Calu3 (cell line): ENCODE results near the gene ABCC5. TPM values are rescaled to one million over a fixed set of nuclear protein-coding genes. Genes with fewer than 3 reads are reported as not detected.
"Not testable (repeated sequence)": the region's sequence is repeated elsewhere in the genome, so short reads cannot be mapped to it uniquely, and the experiment has no call there.

Experiments
- BruUV-seq: library from RNA; stranded (reverse); fragments of 400-500 nt; replicated peaks from 2 replicates; lab custom pipeline; 2021; lab: Mats Ljungman, UMichigan
- CTCF ChIA-PET: fragments of 300-600 bp; sonication (Branson Sonifier 250); formaldehyde crosslinking; loops from one replicate; lab custom pipeline; 2022; ENCODE audit warnings: antibody characterized with exemption; lab: Charles Lee
- DNase-seq: peaks from one replicate; pipeline ENCODE4 v3.0.0; 2022
- H3K27ac Mint-ChIP-seq: one replicate; pipeline ENCODE4 v1.8.0; 2022; ENCODE audit warnings: mixed read lengths; ENCODE audit not compliant: unreplicated experiment
- H3K27me3 Mint-ChIP-seq: one replicate; pipeline ENCODE4 v1.8.0; 2022; ENCODE audit warnings: mixed read lengths; ENCODE audit not compliant: unreplicated experiment
- H3K36me3 Mint-ChIP-seq: one replicate; pipeline ENCODE4 v1.8.0; 2022; ENCODE audit warnings: mild to moderate bottlenecking, moderate library complexity, mixed read lengths; ENCODE audit not compliant: insufficient read depth, unreplicated experiment
- H3K4me1 Mint-ChIP-seq: one replicate; pipeline ENCODE4 v1.8.0; 2022; ENCODE audit warnings: mild to moderate bottlenecking, low read depth, mixed read lengths; ENCODE audit not compliant: unreplicated experiment
- H3K4me3 Mint-ChIP-seq: one replicate; pipeline ENCODE4 v1.8.0; 2022; ENCODE audit warnings: mild to moderate bottlenecking, low read depth, moderate library complexity, mixed read lengths; ENCODE audit not compliant: unreplicated experiment
- H3K9me3 Mint-ChIP-seq: one replicate; pipeline ENCODE4 v1.8.0; 2022; ENCODE audit warnings: low read depth, mixed read lengths; ENCODE audit not compliant: unreplicated experiment
- CTCF ChIP-seq: fragments of 200-600 bp; IDR thresholded peaks from one replicate; pipeline ENCODE4 v1.8.0; 2022; ENCODE audit warnings: antibody characterized with exemption; ENCODE audit not compliant: unreplicated experiment
- intact Hi-C: fragments of 100-400 bp; cut with micrococcal nuclease; formaldehyde crosslinking; loops from one replicate; pipeline ENCODE4 v1.10.0; 2022; ENCODE audit not compliant: unreplicated experiment
- total RNA-seq: library from RNA; stranded (reverse); gene quantifications from 2 replicates; pipeline ENCODE4 v1.2.3, GENCODE V29; 2022

ABCC5 gene
- total RNA-seq, 1 experiment from 2014 or later = 39.1 TPM

GRCh38 chr3:183880121-183880520, 137.6 kb downstream of the ABCC5 start:
- no peak overlapping the region for H3K27ac Mint-ChIP-seq
- H3K4me1 Mint-ChIP-seq = peaks cover 14% of the 10 kb centered on the region
- H3K36me3 Mint-ChIP-seq = peaks cover 25% of the 10 kb centered on the region
- CTCF ChIA-PET = no interaction called here
- H3K9me3 Mint-ChIP-seq = no peaks in the 10 kb centered on the region
- no peak for TF ChIP-seq CTCF
- DNase-seq = no peak
- intact Hi-C loops = no loop called here
- BruUV-seq = no TSS peak
- H3K4me3 Mint-ChIP-seq = no peak overlapping the region
- H3K27me3 Mint-ChIP-seq = no peaks in the 10 kb centered on the region

- TF ChIP-seq CTCF = no peak
- CTCF ChIA-PET = interaction anchor here (0.7 kb wide), 1 partner anchor 53 kb away, joined by 4 read pairs; no protein-coding TSS in a partner anchor
- peaks cover 16% of the 10 kb centered on the region for H3K36me3 Mint-ChIP-seq
- intact Hi-C loops = no loop called here
- DNase-seq = no peak
- no peaks in the 10 kb centered on the region for H3K9me3 Mint-ChIP-seq
- no TSS peak for BruUV-seq
- H3K4me3 Mint-ChIP-seq = no peak overlapping the region
- H3K27ac Mint-ChIP-seq = no peak overlapping the region
- no peaks in the 10 kb centered on the region for H3K27me3 Mint-ChIP-seq
- peaks cover 14% of the 10 kb centered on the region for H3K4me1 Mint-ChIP-seq
Measured at GRCh38 chr3:183879243-183879642, 138.4 kb downstream of the ABCC5 start.

GRCh38 chr3:183878071-183878470, 139.6 kb downstream of the ABCC5 start:
- Mint-ChIP-seq H3K27me3 (no peaks in the 10 kb centered on the region), H3K36me3 (peaks cover 5% of the 10 kb centered on the region), H3K27ac (no peak overlapping the region), H3K4me3 (no peak overlapping the region), H3K4me1 (peaks cover 5% of the 10 kb centered on the region), H3K9me3 (no peaks in the 10 kb centered on the region)
- no peak for DNase-seq
- intact Hi-C loops = no loop called here
- no peak for TF ChIP-seq CTCF
- BruUV-seq = no TSS peak
- CTCF ChIA-PET = interaction anchor here (0.7 to 1.1 kb wide), 2 partner anchors 11 to 68 kb away, joined by 3 read pairs; no protein-coding TSS in a partner anchor

GRCh38 chr3:183877227-183877626, 140.5 kb downstream of the ABCC5 start:
- H3K27ac Mint-ChIP-seq, BruUV-seq, CTCF ChIA-PET, H3K9me3 Mint-ChIP-seq, H3K4me1 Mint-ChIP-seq, H3K27me3 Mint-ChIP-seq, DNase-seq, intact Hi-C loops, H3K4me3 Mint-ChIP-seq, H3K36me3 Mint-ChIP-seq: not testable (repeated sequence)

- Mint-ChIP-seq H3K4me1 (no peaks in the 10 kb centered on the region), H3K27ac (no peak overlapping the region), H3K4me3 (no peak overlapping the region), H3K27me3 (no peaks in the 10 kb centered on the region), H3K36me3 (peaks cover 5% of the 10 kb centered on the region), H3K9me3 (no peaks in the 10 kb centered on the region)
- CTCF ChIA-PET = interaction anchor here (0.6 to 0.9 kb wide), 3 partner anchors 9 to 625 kb away, joined by 3 to 6 read pairs (median 5); partner anchors contain the start of gene PARL
- no TSS peak for BruUV-seq
- TF ChIP-seq CTCF = no peak
- intact Hi-C loops = no loop called here
- DNase-seq = no peak
Measured at GRCh38 chr3:183875411-183875810, 142.3 kb downstream of the ABCC5 start.
